NCI-H1092 treated with DMSO at 0.1 percent for 48 hours (cell line): Measurements from ENCODE around the gene GRIN1.
A peak's percentile ranks its signal among the peaks of the same experiment; 100 is the strongest.

ENCODE experiments used
- DNase-seq: peaks from one replicate; lab custom pipeline; 2025; lab: John Stamatoyannopoulos, UW

The GRIN1 gene

GRCh38 chr9:137165250-137165836 is 26.4 kb downstream of the GRIN1 start:
- DNase-seq = no peak

- no peak for DNase-seq
Observed at GRCh38 chr9:137166380-137167229, 27.7 kb downstream of the GRIN1 start.

DNA sequence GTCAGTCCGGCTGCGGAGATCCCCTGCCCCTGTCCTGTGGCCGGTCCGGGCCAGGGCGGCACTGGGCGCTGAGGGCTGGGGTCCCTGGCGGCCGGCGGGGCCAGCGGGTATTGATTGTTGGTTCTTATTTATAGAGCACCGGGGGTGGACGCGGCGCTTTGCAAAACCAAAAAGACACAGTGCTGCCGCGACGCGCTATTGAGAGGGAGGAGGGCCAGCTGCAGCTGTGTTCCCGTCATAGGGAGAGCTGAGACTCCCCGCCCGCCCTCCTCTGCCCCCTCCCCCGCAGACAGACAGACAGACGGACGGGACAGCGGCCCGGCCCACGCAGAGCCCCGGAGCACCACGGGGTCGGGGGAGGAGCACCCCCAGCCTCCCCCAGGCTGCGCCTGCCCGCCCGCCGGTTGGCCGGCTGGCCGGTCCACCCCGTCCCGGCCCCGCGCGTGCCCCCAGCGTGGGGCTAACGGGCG is 28.4 kb downstream of the GRIN1 start:
- DNase-seq = no peak

- no peak for DNase-seq
Observed at GRCh38 chr9:137167747-137168572, 29.0 kb downstream of the GRIN1 start.

DNA sequence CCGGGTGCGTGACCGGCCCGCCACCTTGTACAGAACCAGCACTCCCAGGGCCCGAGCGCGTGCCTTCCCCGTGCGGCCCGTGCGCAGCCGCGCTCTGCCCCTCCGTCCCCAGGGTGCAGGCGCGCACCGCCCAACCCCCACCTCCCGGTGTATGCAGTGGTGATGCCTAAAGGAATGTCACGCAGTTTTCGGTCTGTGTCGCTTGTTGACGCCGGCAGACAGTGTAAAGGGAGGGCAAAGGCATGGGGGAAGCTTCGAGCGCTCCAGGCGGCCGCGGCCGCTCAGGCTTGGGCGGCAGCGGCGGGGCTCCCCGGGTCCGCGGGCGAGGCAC is 29.6 kb downstream of the GRIN1 start:
- no peak for DNase-seq

DNA sequence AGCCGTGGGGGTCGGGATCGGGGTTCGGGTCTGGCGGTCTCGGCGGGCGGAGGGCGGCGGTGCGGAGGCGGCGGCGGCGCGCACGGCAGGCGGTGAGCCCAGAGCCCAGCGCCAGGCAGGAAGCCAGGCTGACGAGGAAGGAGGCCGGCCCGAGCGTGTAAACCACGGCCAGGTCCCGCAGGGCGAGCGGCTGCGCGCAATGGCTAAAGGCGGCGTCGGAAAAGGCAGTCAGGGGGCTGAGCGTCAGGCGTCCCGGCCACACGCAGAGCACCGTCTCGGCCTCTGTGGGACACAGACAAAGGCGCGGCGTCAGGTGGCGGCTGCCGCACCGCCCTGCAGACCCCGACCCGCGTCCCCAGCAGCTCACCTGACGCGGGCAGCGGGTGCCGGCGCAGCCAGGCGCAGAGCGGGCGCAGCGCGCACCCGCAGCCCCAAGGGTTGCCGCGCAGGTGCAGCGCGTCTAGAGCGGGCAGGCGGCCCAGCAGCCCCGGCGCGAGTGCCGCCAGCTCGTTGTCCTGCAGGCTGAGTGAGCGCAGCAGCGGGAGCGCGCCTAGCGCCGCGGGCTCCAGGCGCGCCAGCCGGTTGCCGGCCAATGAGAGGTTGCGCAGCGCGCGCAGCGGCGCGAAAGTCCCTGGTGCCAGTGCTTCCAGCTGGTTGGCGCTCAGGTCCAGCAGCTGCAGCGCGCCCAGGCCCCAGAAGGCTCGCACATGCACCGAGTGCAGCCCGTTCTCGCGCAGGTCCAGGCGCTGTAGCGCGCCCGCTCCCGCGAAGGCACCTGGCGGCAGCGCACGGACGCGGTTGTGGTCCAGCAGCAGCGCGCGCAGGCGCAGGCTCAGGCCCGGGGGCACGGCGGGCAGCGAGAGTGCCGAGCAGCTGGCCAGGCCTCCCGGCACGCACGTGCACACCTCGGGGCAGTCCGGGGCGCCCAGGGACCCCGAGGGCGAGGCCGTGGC is 30.2 kb downstream of the GRIN1 start:
- peak; percentile 82 for DNase-seq

DNA sequence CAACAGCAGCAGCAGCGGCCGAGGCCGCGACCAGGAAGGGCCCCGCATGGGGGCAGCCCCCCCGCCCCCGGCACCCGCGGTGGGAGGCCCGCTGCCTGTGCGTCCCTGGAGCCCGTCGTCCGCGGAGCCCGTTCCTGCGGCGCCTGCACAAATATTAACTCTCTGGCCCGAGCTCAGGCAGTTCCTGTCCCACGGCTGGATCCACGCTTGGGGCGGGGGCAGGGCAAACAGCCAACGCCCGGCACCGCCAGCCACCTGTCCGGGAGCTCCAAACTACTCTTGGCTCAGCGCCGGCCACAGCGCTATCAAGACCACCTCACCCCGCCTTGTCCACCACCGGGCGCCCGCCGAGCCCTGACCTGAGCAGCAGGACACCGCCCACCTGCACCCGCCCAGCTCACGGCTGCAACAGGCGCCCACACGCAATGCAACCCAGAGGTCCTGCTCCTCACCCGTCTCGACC is 31.0 kb downstream of the GRIN1 start, which contains the start of gene LRRC26:
TSS of gene LRRC26 (minus strand) at position 156 of the 463 bp plus-strand sequence. CDS start at position 48, 108 bp downstream.
- no peak for DNase-seq

GRCh38 chr9:137170486-137171148 is 31.7 kb downstream of the GRIN1 start:
- DNase-seq = no peak

DNA sequence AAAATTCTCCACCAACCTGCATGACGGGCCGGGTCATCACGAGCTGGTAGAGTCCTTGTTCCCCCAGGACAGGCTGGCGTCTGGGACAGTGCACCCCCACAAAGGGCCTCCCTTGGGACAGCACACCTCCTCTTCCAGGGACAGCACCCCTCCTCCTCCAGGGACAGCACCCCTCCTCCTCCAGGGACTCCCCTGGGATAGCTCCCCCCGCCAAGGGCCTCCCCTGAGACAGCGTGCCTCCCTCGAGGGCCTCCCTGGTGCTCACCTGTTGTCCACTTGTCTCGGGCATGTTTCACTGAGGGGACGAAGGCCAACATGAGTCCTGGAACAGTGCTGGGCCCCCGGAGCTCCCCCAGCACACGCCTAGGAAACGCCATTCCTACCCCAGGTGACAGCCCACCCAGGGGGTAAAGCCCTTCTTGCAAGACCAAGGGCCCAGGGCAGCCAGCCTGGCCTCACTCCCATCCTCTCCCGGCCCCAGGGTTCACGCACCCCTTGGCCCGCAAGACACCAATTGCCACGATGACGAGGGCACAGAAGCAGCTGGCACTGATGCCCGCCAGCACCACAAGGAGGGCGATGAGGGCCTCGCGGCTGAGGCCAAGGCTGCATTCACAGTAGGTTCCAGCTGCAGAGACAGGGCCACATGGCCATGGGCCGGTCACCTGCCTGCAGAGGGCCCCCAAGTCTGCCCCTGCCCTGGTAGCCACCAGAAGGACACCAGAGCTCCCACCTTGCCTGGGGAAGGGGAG is 32.4 kb downstream of the GRIN1 start:
- no peak for DNase-seq

DNA sequence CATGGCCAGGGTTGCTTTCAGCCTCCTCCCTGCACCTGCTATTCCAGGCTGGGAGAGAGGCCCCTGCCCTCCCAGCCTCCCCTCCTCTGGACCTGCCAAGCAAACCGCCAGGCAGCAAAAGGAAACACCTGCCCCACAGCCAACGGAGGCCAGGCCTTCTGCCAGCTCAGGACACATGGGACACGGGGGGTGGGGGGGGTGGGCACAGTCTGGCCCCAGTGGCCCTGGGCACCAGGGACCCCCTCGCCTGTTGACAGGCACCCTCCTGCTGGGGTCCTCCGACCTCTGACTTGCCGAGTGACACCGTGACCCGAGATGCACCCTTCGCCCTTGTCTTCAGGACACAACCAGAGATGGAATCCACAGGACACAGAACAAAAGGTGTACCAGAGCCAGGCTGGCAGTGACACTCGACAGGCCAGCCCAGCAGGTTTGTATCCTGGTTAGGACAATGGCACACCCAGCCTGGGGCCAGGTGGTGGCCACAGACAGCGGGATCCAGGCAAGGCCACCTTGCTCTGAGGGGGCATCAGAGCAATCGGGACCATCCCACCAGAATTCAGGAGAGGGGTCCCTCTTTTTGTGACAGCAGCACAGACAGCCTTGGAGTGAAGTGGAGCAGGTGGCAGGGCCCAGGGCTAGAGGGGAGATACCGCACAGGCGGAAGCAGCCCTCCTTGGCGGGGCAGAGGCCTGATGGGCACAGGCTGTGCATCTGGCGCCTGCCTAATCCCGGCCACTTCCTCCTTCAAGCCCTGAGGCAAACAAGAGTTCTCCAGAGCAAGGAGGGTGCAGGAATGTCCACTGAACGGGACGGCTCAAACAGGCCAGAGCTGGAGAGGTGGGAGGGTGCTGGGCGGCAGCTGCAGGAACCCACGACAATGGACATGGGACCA is 34.2 kb downstream of the GRIN1 start:
- peak; percentile 25 for DNase-seq

GRCh38 chr9:137173796-137174664 is 35.1 kb downstream of the GRIN1 start:
- no peak for DNase-seq

DNA sequence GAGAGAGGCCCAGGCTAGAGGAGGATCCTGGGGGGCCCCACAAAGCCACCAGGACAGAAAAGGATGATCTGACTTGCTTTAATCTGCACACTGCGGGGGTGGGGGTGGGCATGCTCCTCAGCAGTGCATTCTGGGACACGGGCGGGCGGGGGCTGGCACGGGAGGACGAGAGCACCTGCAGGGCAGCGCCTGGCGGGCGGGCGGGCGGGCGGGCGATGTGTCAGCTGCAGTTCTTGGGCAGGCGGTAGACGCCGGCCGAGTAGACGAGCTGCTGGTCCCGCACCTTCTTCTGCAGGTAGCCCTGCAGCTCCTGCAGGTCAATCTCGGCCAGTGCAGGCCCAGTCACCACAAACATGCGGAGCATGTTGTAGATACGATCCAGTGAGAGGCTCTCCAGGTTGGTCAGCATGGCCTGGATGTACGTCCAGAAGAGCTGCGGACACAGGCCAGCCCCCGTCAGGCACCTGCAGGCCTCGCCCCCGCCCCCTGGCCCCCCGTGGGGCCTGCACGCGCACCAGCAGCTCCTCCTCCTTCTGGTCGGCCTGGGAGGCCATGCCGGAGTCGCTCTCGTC is 35.9 kb downstream of the GRIN1 start:
- DNase-seq = no peak

DNA sequence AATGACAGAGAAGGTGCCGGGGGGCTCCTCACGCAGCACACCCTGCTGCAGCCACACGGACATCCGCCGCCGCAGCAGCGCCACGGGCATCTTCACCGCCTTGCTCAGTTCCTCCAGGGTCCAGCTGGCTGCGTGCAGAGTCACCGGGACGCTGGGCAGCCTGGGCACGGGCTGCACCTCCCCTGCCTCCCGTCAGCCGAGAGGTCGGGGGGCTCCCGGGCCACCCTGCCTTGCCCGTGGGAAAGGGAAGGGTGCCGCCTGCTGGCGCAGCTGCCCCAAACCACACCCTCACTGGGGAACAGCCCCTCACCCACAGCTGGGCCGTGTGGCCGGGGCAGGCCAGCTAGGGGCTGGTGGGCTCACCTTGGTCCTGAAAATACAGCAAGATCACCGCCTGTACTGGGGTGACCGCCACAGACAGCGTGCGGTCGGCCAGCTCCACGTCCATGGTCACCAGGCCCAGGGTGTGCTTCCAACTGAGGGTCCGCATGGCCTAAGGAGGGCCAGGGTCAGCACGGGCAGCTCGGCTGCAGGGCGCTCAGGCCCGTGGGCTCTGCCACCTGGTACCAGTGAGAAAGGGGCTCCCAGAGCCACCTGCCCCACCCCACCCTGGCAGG is 36.5 kb downstream of the GRIN1 start:
- DNase-seq = no peak

- no peak for DNase-seq
Observed at GRCh38 chr9:137176302-137177182, 37.6 kb downstream of the GRIN1 start.

- no peak for DNase-seq
Observed at GRCh38 chr9:137178201-137178938, 39.4 kb downstream of the GRIN1 start.
